ENCODE results near the gene SEC16B.

DNA sequence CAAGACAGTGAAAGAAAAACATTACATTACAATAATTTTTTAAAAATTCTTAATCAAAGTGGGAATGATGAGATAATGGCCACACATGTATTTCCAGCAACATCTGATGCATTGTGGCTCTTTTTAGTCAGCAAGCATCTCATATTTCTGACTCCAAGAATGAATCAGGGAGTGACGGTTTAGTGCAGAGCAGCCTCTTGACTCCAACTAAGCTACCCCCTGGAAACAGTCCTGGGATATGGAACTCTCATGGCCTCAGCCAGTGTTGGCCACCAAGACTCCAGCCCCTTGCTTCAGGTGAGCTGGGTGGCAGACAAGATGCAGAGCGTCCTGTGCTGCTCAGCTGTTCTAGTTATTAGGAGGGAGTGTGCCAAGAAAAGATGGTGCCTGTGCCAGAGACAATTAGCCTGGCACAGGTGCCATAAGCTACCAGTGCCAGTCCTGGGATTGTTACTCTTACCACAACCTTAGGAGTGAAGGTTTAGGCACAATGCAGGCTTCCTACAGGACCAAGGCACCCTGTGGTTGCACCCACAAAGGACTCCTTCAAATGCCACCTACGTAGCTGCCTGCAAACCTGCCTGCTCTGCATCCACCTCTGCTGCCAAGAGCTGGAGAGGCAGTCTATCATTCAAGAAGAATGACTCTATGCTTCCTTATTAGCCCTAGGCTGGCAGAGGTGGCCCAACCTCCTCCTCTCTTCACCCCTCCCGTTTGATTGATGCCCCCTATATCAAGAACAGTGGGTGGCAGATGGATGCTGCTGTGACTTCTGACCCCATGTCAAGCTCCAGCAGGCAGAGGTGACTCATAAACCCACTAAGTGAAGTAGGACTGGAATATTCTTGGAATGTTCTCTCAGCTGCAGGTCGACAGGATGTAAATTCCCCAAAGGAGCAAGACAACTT is 6.0 kb upstream of the SEC16B start:
- TF ChIP-seq ZNF274 (IDR thresholded peaks at IDR 0.05; ENCODE audit: low read depth, low read length) (no peak), SUZ12 (IDR thresholded peaks at IDR 0.05; ENCODE audit: extremely low read depth, insufficient read depth, insufficient read length) (no peak)
